CD4-positive, alpha-beta memory T cell (primary cell): Measurements from ENCODE around the gene VEPH1. TPM values are rescaled to one million over a fixed set of nuclear protein-coding genes. Genes with fewer than 3 reads are reported as not detected.

Experiments
- CTCF ChIA-PET: fragments of 350-600 bp; sonication (Branson Sonifier 250); formaldehyde crosslinking; loops from one replicate; lab custom pipeline; 2021; ENCODE audit warnings: inconsistent platforms; ENCODE audit not compliant: partially characterized antibody; lab: Charles Lee
- POLR2A ChIA-PET: fragments of 350-600 bp; sonication (Branson Sonifier 250); formaldehyde crosslinking; loops from one replicate; lab custom pipeline; 2021; ENCODE audit not compliant: partially characterized antibody; lab: Charles Lee
- DNase-seq, 5 donors: peaks; one replicate each; pipeline versions ENCODE4 v3.0.0 to v3.0.0-alpha.2; 2020 to 2022; ENCODE audit warnings: mixed read lengths in 1 of 5
- H3K27ac ChIP-seq: one replicate; pipeline ENCODE4 v1.7.0; 2013; ENCODE audit warnings: low read depth, low read length
- H3K27me3 ChIP-seq: 2 replicates; pipeline ENCODE4 v1.7.0; 2013; ENCODE audit warnings: mild to moderate bottlenecking, low read length, moderate library complexity; ENCODE audit not compliant: insufficient read depth
- H3K36me3 ChIP-seq: 2 replicates; pipeline ENCODE4 v1.7.0; 2013; ENCODE audit warnings: mild to moderate bottlenecking, low read length, moderate library complexity; ENCODE audit not compliant: insufficient read depth
- H3K4me1 ChIP-seq: 2 replicates; pipeline ENCODE4 v1.7.0; 2013; ENCODE audit warnings: mild to moderate bottlenecking, low read length, moderate library complexity; ENCODE audit not compliant: insufficient read depth
- H3K4me3 ChIP-seq, 2 donors: one replicate each; pipeline ENCODE4 v1.7.0; 2013; ENCODE audit warnings: low read length in 2 of 2, mild to moderate bottlenecking in 1 of 2
- H3K9me3 ChIP-seq, 2 donors: one replicate each; pipeline ENCODE4 v1.7.0; 2013; ENCODE audit warnings: low read length in 2 of 2, control low read depth in 1 of 2; ENCODE audit not compliant: control insufficient read depth in 1 of 2
- H3K27ac Mint-ChIP-seq, 7 donors: one replicate each; pipeline ENCODE4 v1.8.0; 2020 to 2021; ENCODE audit warnings: mixed read lengths in 7 of 7, mild to moderate bottlenecking in 6 of 7, inconsistent platforms in 3 of 7, moderate library complexity in 3 of 7
- H3K27me3 Mint-ChIP-seq, 2 donors: one replicate each; pipeline ENCODE4 v1.8.0; 2020 to 2021; ENCODE audit warnings: mixed read lengths in 2 of 2
- H3K36me3 Mint-ChIP-seq, 2 donors: one replicate each; pipeline ENCODE4 v1.8.0; 2020 to 2021; ENCODE audit warnings: mixed read lengths in 2 of 2, inconsistent platforms in 1 of 2, mild to moderate bottlenecking in 1 of 2
- H3K4me1 Mint-ChIP-seq, 4 donors: one replicate each; pipeline ENCODE4 v1.8.0; 2020 to 2021; ENCODE audit warnings: mixed read lengths in 4 of 4, mild to moderate bottlenecking in 1 of 4
- H3K4me3 Mint-ChIP-seq, 8 donors: one replicate each; pipeline ENCODE4 v1.8.0; 2020 to 2021; ENCODE audit warnings: mixed read lengths in 8 of 8, mild to moderate bottlenecking in 7 of 8, moderate library complexity in 6 of 8, inconsistent platforms in 3 of 8
- H3K9me3 Mint-ChIP-seq, 8 donors: one replicate each; pipeline ENCODE4 v1.8.0; 2020 to 2021; ENCODE audit warnings: mixed read lengths in 8 of 8, mild to moderate bottlenecking in 5 of 8, inconsistent platforms in 3 of 8, moderate library complexity in 1 of 8
- intact Hi-C: fragments of 100-400 bp; cut with micrococcal nuclease; formaldehyde crosslinking; loops from one replicate; pipeline ENCODE4 v1.15.1; 2023
- polyA plus RNA-seq, 2 donors: library from polyadenylated mRNA; unstranded; fragments of 300-500 nt; fragmentation: Illumina TruSeq; gene quantifications; one replicate each; pipeline ENCODE4 v1.2.3, GENCODE V29; 2021
- total RNA-seq, 2 experiments: library from RNA; stranded (reverse); gene quantifications; one replicate each; pipeline ENCODE4 v1.2.3, GENCODE V29; 2021

The VEPH1 gene
- total and polyA plus RNA-seq, 4 experiments from 2014 or later: not detected

GRCh38 chr3:157479464-157480243, 23.6 kb downstream of the VEPH1 start:
- POLR2A ChIA-PET: no interaction called here
- H3K27me3 ChIP-seq: no peaks in the 10 kb centered on the region
- peak overlapping the region in 1 of 8 donors; percentile 31 for H3K4me3 Mint-ChIP-seq
- H3K9me3 Mint-ChIP-seq: peaks cover 0 to 8% (median 1%) of the 10 kb centered on the region in 8 donors
- no peak overlapping the region for H3K4me3 ChIP-seq
- H3K27me3 Mint-ChIP-seq: peaks cover 1 to 7% of the 10 kb centered on the region in 2 donors
- H3K4me1 ChIP-seq: no peaks in the 10 kb centered on the region
- H3K27ac Mint-ChIP-seq: no peak overlapping the region
- H3K9me3 ChIP-seq: no peaks in the 10 kb centered on the region
- H3K36me3 Mint-ChIP-seq: no peaks in the 10 kb centered on the region
- H3K36me3 ChIP-seq: no peaks in the 10 kb centered on the region
- H3K27ac ChIP-seq: no peak overlapping the region
- no peak for DNase-seq
- CTCF ChIA-PET: no interaction called here
- H3K4me1 Mint-ChIP-seq: no peaks in the 10 kb centered on the region
- intact Hi-C loops: no loop called here

GRCh38 chr3:157477441-157477840, 25.8 kb downstream of the VEPH1 start:
- Mint-ChIP-seq H3K4me3 (no peak overlapping the region), H3K36me3 (no peaks in the 10 kb centered on the region), H3K4me1 (no peaks in the 10 kb centered on the region), H3K27ac (no peak overlapping the region), H3K27me3 (peaks cover 1 to 3% of the 10 kb centered on the region in 2 donors), H3K9me3 (peaks cover 0 to 2% (median 0%) of the 10 kb centered on the region in 8 donors)
- ChIA-PET CTCF (no interaction called here), POLR2A (no interaction called here)
- Histone ChIP-seq H3K27me3 (no peaks in the 10 kb centered on the region), H3K9me3 (no peaks in the 10 kb centered on the region), H3K36me3 (no peaks in the 10 kb centered on the region), H3K27ac (no peak overlapping the region), H3K4me1 (no peaks in the 10 kb centered on the region), H3K4me3 (no peak overlapping the region)
- intact Hi-C loops: no loop called here
- DNase-seq: no peak

GRCh38 chr3:157475921-157476414, 27.2 kb downstream of the VEPH1 start:
- intact Hi-C loops: no loop called here
- Histone ChIP-seq H3K4me1 (no peaks in the 10 kb centered on the region), H3K9me3 (no peaks in the 10 kb centered on the region), H3K27me3 (no peaks in the 10 kb centered on the region), H3K4me3 (no peak overlapping the region), H3K27ac (no peak overlapping the region), H3K36me3 (no peaks in the 10 kb centered on the region)
- H3K9me3 Mint-ChIP-seq: no peaks in the 10 kb centered on the region
- CTCF ChIA-PET: no interaction called here
- no peak overlapping the region for H3K4me3 Mint-ChIP-seq
- H3K4me1 Mint-ChIP-seq: no peaks in the 10 kb centered on the region
- no peak overlapping the region for H3K27ac Mint-ChIP-seq
- peaks cover 0 to 1% of the 10 kb centered on the region in 2 donors for H3K27me3 Mint-ChIP-seq
- no peaks in the 10 kb centered on the region for H3K36me3 Mint-ChIP-seq
- DNase-seq: peak in 1 of 5 donors; percentile 3
- POLR2A ChIA-PET: interaction anchor here (0.7 kb wide), 1 partner anchor 37 kb away, joined by 3 read pairs; no protein-coding TSS in a partner anchor

- CTCF ChIA-PET: no interaction called here
- H3K27me3 Mint-ChIP-seq: no peaks in the 10 kb centered on the region
- POLR2A ChIA-PET: no interaction called here
Measured at GRCh38 chr3:157472648-157473047, 30.6 kb downstream of the VEPH1 start.

GRCh38 chr3:157471064-157471463, 32.2 kb downstream of the VEPH1 start:
- Histone ChIP-seq H3K27me3 (no peaks in the 10 kb centered on the region), H3K9me3 (no peaks in the 10 kb centered on the region), H3K36me3 (no peaks in the 10 kb centered on the region), H3K27ac (no peak overlapping the region), H3K4me1 (no peaks in the 10 kb centered on the region), H3K4me3 (no peak overlapping the region)
- intact Hi-C loops: no loop called here
- Mint-ChIP-seq H3K9me3 (peaks cover 0 to 2% (median 0%) of the 10 kb centered on the region in 8 donors), H3K36me3 (no peaks in the 10 kb centered on the region), H3K4me1 (no peaks in the 10 kb centered on the region), H3K27me3 (no peaks in the 10 kb centered on the region), H3K27ac (no peak overlapping the region), H3K4me3 (no peak overlapping the region)
- ChIA-PET CTCF (no interaction called here), POLR2A (no interaction called here)
- DNase-seq: no peak

More at GRCh38 chr3:157472648-157473047, 30.6 kb downstream of the VEPH1 start:
- no peaks in the 10 kb centered on the region for H3K4me1 ChIP-seq
- Mint-ChIP-seq H3K4me1 (no peaks in the 10 kb centered on the region), H3K9me3 (no peaks in the 10 kb centered on the region), H3K4me3 (no peak overlapping the region), H3K36me3 (no peaks in the 10 kb centered on the region), H3K27ac (no peak overlapping the region)
- H3K36me3 ChIP-seq: no peaks in the 10 kb centered on the region
- DNase-seq: no peak
- no peak overlapping the region for H3K27ac ChIP-seq
- intact Hi-C loops: no loop called here
- no peak overlapping the region for H3K4me3 ChIP-seq
- H3K27me3 ChIP-seq: no peaks in the 10 kb centered on the region
- H3K9me3 ChIP-seq: no peaks in the 10 kb centered on the region

GRCh38 chr3:157469561-157470294, 33.5 kb downstream of the VEPH1 start:
- Histone ChIP-seq H3K27ac (no peak overlapping the region), H3K4me1 (no peaks in the 10 kb centered on the region), H3K9me3 (no peaks in the 10 kb centered on the region), H3K4me3 (no peak overlapping the region), H3K36me3 (no peaks in the 10 kb centered on the region), H3K27me3 (no peaks in the 10 kb centered on the region)
- ChIA-PET CTCF (no interaction called here), POLR2A (no interaction called here)
- DNase-seq: no peak
- H3K4me3 Mint-ChIP-seq: no peak overlapping the region
- H3K9me3 Mint-ChIP-seq: peaks cover 0 to 2% (median 0%) of the 10 kb centered on the region in 8 donors
- H3K27me3 Mint-ChIP-seq: no peaks in the 10 kb centered on the region
- intact Hi-C loops: no loop called here
- no peak overlapping the region for H3K27ac Mint-ChIP-seq
- H3K36me3 Mint-ChIP-seq: no peaks in the 10 kb centered on the region
- no peaks in the 10 kb centered on the region for H3K4me1 Mint-ChIP-seq

- Mint-ChIP-seq H3K36me3 (no peaks in the 10 kb centered on the region), H3K27ac (no peak overlapping the region), H3K27me3 (no peaks in the 10 kb centered on the region), H3K4me3 (no peak overlapping the region), H3K9me3 (peaks cover 0 to 2% (median 0%) of the 10 kb centered on the region in 8 donors), H3K4me1 (no peaks in the 10 kb centered on the region)
- POLR2A ChIA-PET: no interaction called here
- Histone ChIP-seq H3K4me1 (no peaks in the 10 kb centered on the region), H3K9me3 (no peaks in the 10 kb centered on the region), H3K27ac (no peak overlapping the region), H3K36me3 (no peaks in the 10 kb centered on the region), H3K27me3 (no peaks in the 10 kb centered on the region), H3K4me3 (no peak overlapping the region)
- CTCF ChIA-PET: no interaction called here
- no peak for DNase-seq
- intact Hi-C loops: no loop called here
Measured at GRCh38 chr3:157467200-157467599, 36.0 kb downstream of the VEPH1 start.
